SK-N-MC (cell line): ENCODE measurements around the gene INHBC.

Experiments
- DNase-seq: peaks from one replicate; pipeline ENCODE4 v3.0.0-alpha.2; 2011; ENCODE audit warnings: low read depth, low spot score
- H3K27ac ChIP-seq: fragments of 200-600 bp; sonication (generic); 2 replicates; pipeline ENCODE4 v1.5.1; 2016; ENCODE audit warnings: mixed run types
- H3K36me3 ChIP-seq: fragments of 200-600 bp; sonication (generic); 2 replicates; pipeline ENCODE4 v1.6.1; 2017; ENCODE audit warnings: antibody characterized with exemption, low read length, mixed read lengths; ENCODE audit not compliant: insufficient read depth
- H3K4me3 ChIP-seq: fragments of 200-600 bp; sonication (generic); 2 replicates; pipeline ENCODE4 v1.5.1; 2016
- H3K9ac ChIP-seq: fragments of 200-600 bp; sonication (generic); 2 replicates; pipeline ENCODE4 v1.8.0; 2017; ENCODE audit warnings: mixed run types, mixed read lengths; ENCODE audit not compliant: insufficient read length
- H3K9me3 ChIP-seq: fragments of 200-600 bp; sonication (generic); 2 replicates; pipeline ENCODE4 v1.6.1; 2017; ENCODE audit warnings: low read depth, mild to moderate bottlenecking, antibody characterized with exemption, low read length, moderate library complexity, mixed read lengths
- EZH2 ChIP-seq: fragments of 200-600 bp; sonication (generic); IDR thresholded peaks from one replicate; pipeline ENCODE4 v1.6.1; 2017; ENCODE audit warnings: antibody characterized with exemption
- FOXP2 ChIP-seq: optimal IDR thresholded peaks from 2 replicates; pipeline ENCODE3; 2011; ENCODE audit warnings: mild to moderate bottlenecking, moderate library complexity; ENCODE audit not compliant: insufficient read depth; ENCODE audit errors: extremely low read length, control extremely low read depth
- POLR2AphosphoS5 ChIP-seq: IDR thresholded peaks from 2 replicates; pipeline ENCODE4 v1.6.1; 2012; ENCODE audit warnings: mild to moderate bottlenecking, low read depth, low read length, borderline replicate concordance

The INHBC gene

GRCh38 chr12:57474430-57474829 lies 39.8 kb downstream of the INHBC start:
- no peak overlapping the region for H3K9ac ChIP-seq
- TF ChIP-seq FOXP2, result no peak
- no peak for TF ChIP-seq POLR2AphosphoS5
- no peak for TF ChIP-seq EZH2
- H3K36me3 ChIP-seq, result no peaks in the 10 kb centered on the region
- DNase-seq, result no peak
- no peak overlapping the region for H3K4me3 ChIP-seq
- H3K27ac ChIP-seq, result no peak overlapping the region
- no peaks in the 10 kb centered on the region for H3K9me3 ChIP-seq

GRCh38 chr12:57474862-57475261 lies 40.3 kb downstream of the INHBC start:
- no peaks in the 10 kb centered on the region for H3K9me3 ChIP-seq
- TF ChIP-seq EZH2 (no peak), POLR2AphosphoS5 (no peak), FOXP2 (no peak)
- no peak overlapping the region for H3K9ac ChIP-seq
- H3K36me3 ChIP-seq, result no peaks in the 10 kb centered on the region
- no peak for DNase-seq
- no peak overlapping the region for H3K4me3 ChIP-seq
- no peak overlapping the region for H3K27ac ChIP-seq

- DNase-seq, result no peak
- no peak for TF ChIP-seq FOXP2
- no peak for TF ChIP-seq POLR2AphosphoS5
- Histone ChIP-seq H3K4me3 (no peak overlapping the region), H3K9ac (no peak overlapping the region), H3K36me3 (no peaks in the 10 kb centered on the region), H3K9me3 (no peaks in the 10 kb centered on the region), H3K27ac (no peak overlapping the region)
These were observed 40.9 kb downstream of the INHBC start for GRCh38 chr12:57475271-57476161.

- H3K36me3 ChIP-seq, result no peaks in the 10 kb centered on the region
- H3K9me3 ChIP-seq, result no peaks in the 10 kb centered on the region
- TF ChIP-seq POLR2AphosphoS5 (no peak), EZH2 (no peak), FOXP2 (no peak)
- H3K27ac ChIP-seq, result no peak overlapping the region
- no peak for DNase-seq
- H3K9ac ChIP-seq, result no peak overlapping the region
- no peak overlapping the region for H3K4me3 ChIP-seq
These were observed 41.8 kb downstream of the INHBC start for GRCh38 chr12:57476162-57476992.

- Histone ChIP-seq H3K4me3 (no peak overlapping the region), H3K27ac (peak overlapping the region; percentile 34; the same call in 1 of the 2 replicates), H3K9me3 (no peaks in the 10 kb centered on the region), H3K36me3 (no peaks in the 10 kb centered on the region), H3K9ac (peak overlapping the region; percentile 47)
- TF ChIP-seq EZH2 (no peak), FOXP2 (no peak), POLR2AphosphoS5 (no peak)
- DNase-seq, result no peak
These were observed 42.6 kb downstream of the INHBC start for GRCh38 chr12:57476993-57477709.

GRCh38 chr12:57477710-57478681 lies 43.4 kb downstream of the INHBC start:
- Histone ChIP-seq H3K27ac (peak overlapping the region; percentile 34; the same call in 1 of the 2 replicates), H3K36me3 (no peaks in the 10 kb centered on the region), H3K4me3 (no peak overlapping the region), H3K9ac (peak overlapping the region; percentile 47), H3K9me3 (no peaks in the 10 kb centered on the region)
- no peak for TF ChIP-seq POLR2AphosphoS5
- no peak for TF ChIP-seq FOXP2
- TF ChIP-seq EZH2, result no peak
- DNase-seq, result no peak

GRCh38 chr12:57479043-57479375 lies 44.4 kb downstream of the INHBC start:
- H3K36me3 ChIP-seq, result no peaks in the 10 kb centered on the region
- TF ChIP-seq EZH2, result no peak
- no peak for TF ChIP-seq FOXP2
- no peak for TF ChIP-seq POLR2AphosphoS5
- H3K9me3 ChIP-seq, result no peaks in the 10 kb centered on the region
- no peak overlapping the region for H3K4me3 ChIP-seq
- no peak overlapping the region for H3K27ac ChIP-seq
- no peak for DNase-seq
- no peak overlapping the region for H3K9ac ChIP-seq
